ENCODE data around the gene XPR1.

GRCh38 chr1:180851995-180852887 is 220.4 kb downstream of the XPR1 start:
- TF ChIP-seq, protein P1, sequence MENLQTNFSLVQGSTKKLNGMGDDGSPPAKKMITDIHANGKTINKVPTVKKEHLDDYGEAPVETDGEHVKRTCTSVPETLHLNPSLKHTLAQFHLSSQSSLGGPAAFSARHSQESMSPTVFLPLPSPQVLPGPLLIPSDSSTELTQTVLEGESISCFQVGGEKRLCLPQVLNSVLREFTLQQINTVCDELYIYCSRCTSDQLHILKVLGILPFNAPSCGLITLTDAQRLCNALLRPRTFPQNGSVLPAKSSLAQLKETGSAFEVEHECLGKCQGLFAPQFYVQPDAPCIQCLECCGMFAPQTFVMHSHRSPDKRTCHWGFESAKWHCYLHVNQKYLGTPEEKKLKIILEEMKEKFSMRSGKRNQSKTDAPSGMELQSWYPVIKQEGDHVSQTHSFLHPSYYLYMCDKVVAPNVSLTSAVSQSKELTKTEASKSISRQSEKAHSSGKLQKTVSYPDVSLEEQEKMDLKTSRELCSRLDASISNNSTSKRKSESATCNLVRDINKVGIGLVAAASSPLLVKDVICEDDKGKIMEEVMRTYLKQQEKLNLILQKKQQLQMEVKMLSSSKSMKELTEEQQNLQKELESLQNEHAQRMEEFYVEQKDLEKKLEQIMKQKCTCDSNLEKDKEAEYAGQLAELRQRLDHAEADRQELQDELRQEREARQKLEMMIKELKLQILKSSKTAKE (IDR thresholded peaks at IDR 0.05; ENCODE audit: low read depth, poor library complexity, severe bottlenecking): peak; percentile 80
- TF ChIP-seq RFX5 (IDR thresholded peaks at IDR 0.05; ENCODE audit: low read depth, low read length): no peak
- no peak for TF ChIP-seq POLR2A (IDR thresholded peaks at IDR 0.05; ENCODE audit: low read depth, low read length)
- TF ChIP-seq CTCF (IDR thresholded peaks at IDR 0.05 in 2 of 3, conservative IDR thresholded peaks at IDR 0.05 in 1 of 3; ENCODE audit: control insufficient read depth in 2 of 3, extremely low read depth in 1 of 3, insufficient read depth in 1 of 3, low read depth in 3 of 3, low read length in 3 of 3): no peak
- no peak for TF ChIP-seq ZNF622 (IDR thresholded peaks at IDR 0.05)
- no peak for TF ChIP-seq NRF1 (conservative IDR thresholded peaks at IDR 0.05; ENCODE audit: low read depth, low read length)
- TF ChIP-seq HCFC1 (IDR thresholded peaks at IDR 0.05; ENCODE audit: low read length): no peak
- no peak for TF ChIP-seq EP300 (IDR thresholded peaks at IDR 0.05; ENCODE audit: borderline replicate concordance in 1 of 2, control insufficient read depth in 1 of 2, low read depth in 2 of 2, low read length in 2 of 2)
- TF ChIP-seq SRF (IDR thresholded peaks at IDR 0.05; ENCODE audit: low read depth in 2 of 2, low read length in 2 of 2): no peak
- no peak for TF ChIP-seq EZH2 (IDR thresholded peaks at IDR 0.05; ENCODE audit: borderline replicate concordance, control insufficient read depth, low read depth, low read length)
- TF ChIP-seq, protein P2, sequence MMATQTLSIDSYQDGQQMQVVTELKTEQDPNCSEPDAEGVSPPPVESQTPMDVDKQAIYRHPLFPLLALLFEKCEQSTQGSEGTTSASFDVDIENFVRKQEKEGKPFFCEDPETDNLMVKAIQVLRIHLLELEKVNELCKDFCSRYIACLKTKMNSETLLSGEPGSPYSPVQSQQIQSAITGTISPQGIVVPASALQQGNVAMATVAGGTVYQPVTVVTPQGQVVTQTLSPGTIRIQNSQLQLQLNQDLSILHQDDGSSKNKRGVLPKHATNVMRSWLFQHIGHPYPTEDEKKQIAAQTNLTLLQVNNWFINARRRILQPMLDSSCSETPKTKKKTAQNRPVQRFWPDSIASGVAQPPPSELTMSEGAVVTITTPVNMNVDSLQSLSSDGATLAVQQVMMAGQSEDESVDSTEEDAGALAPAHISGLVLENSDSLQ (IDR thresholded peaks at IDR 0.05): no peak
- no peak for TF ChIP-seq MXI1 (IDR thresholded peaks at IDR 0.05; ENCODE audit: low read depth, low read length)
- no peak for TF ChIP-seq CHD4 (IDR thresholded peaks at IDR 0.05)
- TF ChIP-seq ESRRA (IDR thresholded peaks at IDR 0.05; ENCODE audit: low read length): no peak
